SK-N-SH (cell line): ENCODE measurements around the gene CLSTN2. TPM values are rescaled to one million over a fixed set of nuclear protein-coding genes. Genes with fewer than 3 reads are reported as not detected.

Experiments
- CTCF ChIA-PET: fragments of 300-600, 350-600 bp; formaldehyde crosslinking; extraction: SDS; loops from one replicate; lab custom pipeline; 2021; lab: Yijun Ruan, JAX
- POLR2A ChIA-PET: fragments of 350-600 bp; sonication (Branson Sonifier 250); formaldehyde crosslinking; extraction: SDS; loops from one replicate; lab custom pipeline; 2020; ENCODE audit warnings: antibody characterized with exemption, inconsistent platforms; lab: Yijun Ruan, JAX
- DNase-seq: peaks from one replicate; pipeline ENCODE4 v3.0.0; 2012
- H2AFZ ChIP-seq: fragments of 200-600 bp; sonication (generic); 2 replicates; pipeline ENCODE4 v1.8.1; 2016; ENCODE audit warnings: antibody characterized with exemption, mild to moderate bottlenecking, low read depth
- H3F3A ChIP-seq: fragments of 200-600 bp; sonication (generic); replicated peaks from 2 replicates; pipeline ENCODE3; 2016; ENCODE audit warnings: antibody characterized with exemption, mild to moderate bottlenecking; ENCODE audit not compliant: insufficient read depth
- H3K27ac ChIP-seq, 2 experiments: fragments of 200-500 bp in 1 of 2; fragments of 200-600 bp in 1 of 2; sonication (Bioruptor generic) in 1 of 2; sonication (generic), shearing (Covaris generic) in 1 of 2; 2 replicates each; pipeline versions ENCODE4 v1.5.1 to v1.6.1; 2014 to 2016; ENCODE audit warnings: low read depth in 2 of 2, inconsistent platforms in 1 of 2, low read length in 1 of 2, mild to moderate bottlenecking in 1 of 2, mixed read lengths in 1 of 2
- H3K27me3 ChIP-seq: fragments of 200-600 bp; sonication (generic), shearing (Covaris generic); 2 replicates; pipeline ENCODE4 v1.6.1; 2016; ENCODE audit warnings: mixed run types; ENCODE audit not compliant: insufficient read depth
- H3K36me3 ChIP-seq, 2 experiments: fragments of 200-500 bp in 1 of 2; fragments of 200-600 bp in 1 of 2; sonication (Bioruptor generic) in 1 of 2; sonication (generic) in 1 of 2; replicated peaks in 1 of 2; 2 replicates each; pipeline versions ENCODE3 to v1.5.1; 2014 to 2016; ENCODE audit warnings: low read length in 1 of 2, mild to moderate bottlenecking in 1 of 2; ENCODE audit not compliant: insufficient read depth in 2 of 2, control insufficient read depth in 1 of 2
- H3K4me1 ChIP-seq, 2 experiments: fragments of 200-500 bp in 1 of 2; fragments of 200-600 bp in 1 of 2; sonication (Bioruptor generic) in 1 of 2; sonication (generic), shearing (Covaris generic) in 1 of 2; 2 replicates each; pipeline versions ENCODE4 v1.5.1 to v1.6.1; 2014 to 2016; ENCODE audit warnings: low read depth in 1 of 2, low read length in 1 of 2, mixed run types in 1 of 2; ENCODE audit not compliant: insufficient read depth in 2 of 2, control insufficient read depth in 1 of 2
- H3K4me2 ChIP-seq: fragments of 200-600 bp; sonication (generic), shearing (Covaris generic); 2 replicates; pipeline ENCODE4 v1.6.1; 2017; ENCODE audit warnings: mixed run types
- H3K4me3 ChIP-seq, 2 experiments: fragments of 200-500 bp in 1 of 2; fragments of 200-600 bp in 1 of 2; sonication (Bioruptor generic) in 1 of 2; sonication (generic), shearing (Covaris generic) in 1 of 2; 2 replicates each; pipeline versions ENCODE4 v1.5.1 to v1.8.1; 2014 to 2016; ENCODE audit warnings: low read depth in 2 of 2, inconsistent platforms in 1 of 2, low read length in 1 of 2, mild to moderate bottlenecking in 1 of 2, mixed read lengths in 1 of 2, moderate library complexity in 1 of 2
- H3K79me2 ChIP-seq: fragments of 200-600 bp; sonication (generic); 2 replicates; pipeline ENCODE4 v1.8.1; 2017; ENCODE audit warnings: mild to moderate bottlenecking; ENCODE audit not compliant: insufficient read depth
- H3K9ac ChIP-seq: fragments of 200-600 bp; sonication (generic); 2 replicates; pipeline ENCODE4 v1.6.1; 2017; ENCODE audit warnings: mixed run types
- H3K9me2 ChIP-seq: fragments of 200-600 bp; sonication (generic); 2 replicates; pipeline ENCODE4 v1.6.1; 2017; ENCODE audit warnings: mixed run types
- H3K9me3 ChIP-seq: fragments of 200-600 bp; sonication (generic); 2 replicates; pipeline ENCODE4 v1.6.1; 2017; ENCODE audit warnings: mixed run types, mild to moderate bottlenecking, moderate library complexity
- H4K20me1 ChIP-seq: fragments of 200-600 bp; sonication (generic); 2 replicates; pipeline ENCODE4 v1.6.1; 2017; ENCODE audit warnings: mild to moderate bottlenecking, mixed run types; ENCODE audit not compliant: insufficient read depth
- CHD2 ChIP-seq: fragments of 150-350 bp; IDR thresholded peaks from 2 replicates; pipeline ENCODE4 v1.6.1; 2018; ENCODE audit warnings: low read length; ENCODE audit not compliant: partially characterized antibody
- EP300 ChIP-seq, 2 experiments: IDR thresholded peaks; 2 replicates each; pipeline versions ENCODE4 v1.4.0 to v1.6.1; 2012; ENCODE audit warnings: borderline replicate concordance in 1 of 2, low read depth in 1 of 2, low read length in 1 of 2
- FOXJ3 ChIP-seq: sonication (generic); formaldehyde crosslinking; IDR thresholded peaks from 2 replicates; pipeline ENCODE4 v1.5.1; 2020; ENCODE audit warnings: mild to moderate bottlenecking, missing genetic modification reagents
- FOXM1 ChIP-seq: IDR thresholded peaks from 2 replicates; pipeline ENCODE4 v1.4.0; 2012; ENCODE audit warnings: low read depth, mild to moderate bottlenecking
- GATA2 ChIP-seq: sonication (generic); formaldehyde crosslinking; IDR thresholded peaks from 2 replicates; pipeline ENCODE4 v1.5.0; 2020; ENCODE audit warnings: mild to moderate bottlenecking, missing genetic modification reagents
- MAX ChIP-seq: IDR thresholded peaks from 2 replicates; pipeline ENCODE4 v1.4.0; 2012; ENCODE audit warnings: low read depth
- MEF2A ChIP-seq: IDR thresholded peaks from 2 replicates; pipeline ENCODE4 v1.4.0; 2012; ENCODE audit warnings: low read depth, borderline replicate concordance
- MXI1 ChIP-seq: IDR thresholded peaks from 2 replicates; pipeline ENCODE4 v1.6.1; 2012; ENCODE audit warnings: mild to moderate bottlenecking, low read depth, low read length, improper control_type of control experiment
- NFIC ChIP-seq: IDR thresholded peaks from 2 replicates; pipeline ENCODE4 v1.4.0; 2012; ENCODE audit warnings: borderline replicate concordance
- NRF1 ChIP-seq: IDR thresholded peaks from 2 replicates; pipeline ENCODE4 v1.6.1; 2012; ENCODE audit warnings: low read depth, mild to moderate bottlenecking, low read length
- REST ChIP-seq: IDR thresholded peaks from 2 replicates; pipeline ENCODE4 v1.6.1; 2012; ENCODE audit warnings: mild to moderate bottlenecking, low read depth, low read length, moderate library complexity
- RXRA ChIP-seq: IDR thresholded peaks from 2 replicates; pipeline ENCODE4 v1.4.0; 2012; ENCODE audit warnings: low read depth, mild to moderate bottlenecking, borderline replicate concordance
- SMC3 ChIP-seq: IDR thresholded peaks from 2 replicates; pipeline ENCODE4 v1.6.1; 2012; ENCODE audit warnings: low read depth, low read length, improper control_type of control experiment
- TEAD4 ChIP-seq: IDR thresholded peaks from 2 replicates; pipeline ENCODE4 v1.4.0; 2012; ENCODE audit warnings: mild to moderate bottlenecking, borderline replicate concordance; ENCODE audit not compliant: insufficient read depth
- USF1 ChIP-seq: IDR thresholded peaks from 2 replicates; pipeline ENCODE4 v1.4.0; 2012; ENCODE audit warnings: low read depth, borderline replicate concordance
- YY1 ChIP-seq: IDR thresholded peaks from 2 replicates; pipeline ENCODE4 v1.4.0; 2012; ENCODE audit warnings: low read depth, mild to moderate bottlenecking
- WGBS: methylation state at CpG from one replicate; pipeline ENCODE4 v1.1.6; 2017; ENCODE audit warnings: low lambda C conversion rate; 5-methylcytosine and 5-hydroxymethylcytosine counted together
- polyA plus RNA-seq, 3 experiments: library from polyadenylated mRNA; depleted of rRNA; stranded (reverse); fragments of >200 nt; gene quantifications; 2 replicates each; pipeline ENCODE4 v1.2.3, GENCODE V29; 2012
- TF ChIP-seq, protein P1 (sequence below): fragments of 150-350 bp; IDR thresholded peaks from 2 replicates; pipeline ENCODE4 v1.6.1; 2016; ENCODE audit warnings: mild to moderate bottlenecking, low read depth, low read length
- TF ChIP-seq, protein P2 (sequence below): fragments of 200-600 bp; sonication (generic); IDR thresholded peaks from 2 replicates; pipeline ENCODE4 v1.6.1; 2017; ENCODE audit warnings: antibody characterized with exemption, mild to moderate bottlenecking, moderate library complexity

CLSTN2 gene
- polyA plus RNA-seq (2012; rRNA removed) = 0.02 and 0.03 TPM in 2 replicates
- 0.01 and 0.03 TPM in 2 replicates for polyA plus RNA-seq (2012; cell fraction: cytosol; rRNA removed)
- polyA plus RNA-seq (2012; cell fraction: nucleus; rRNA removed) = 0.01 and 0.05 TPM in 2 replicates

GRCh38 chr3:139935016-139935865 is at the start of gene CLSTN2:
Gene CLSTN2, plus strand, starts transcription at chr3:139935185.
- H3K4me1 ChIP-seq = peaks cover 0 to 16% of the 10 kb centered on the region in 2 experiments; a peak in 2 of 4 replicates
- no peak within 1 kb of the TSS for H2AFZ ChIP-seq
- H3K36me3 ChIP-seq = no peaks in the 10 kb centered on the region
- no peak within 1 kb of the TSS for H3K9ac ChIP-seq
- peak within 1 kb of the TSS in 1 of 2 experiments; percentile 68; a peak in 2 of 4 replicates for H3K27ac ChIP-seq
- no peaks in the 10 kb centered on the region for H3K79me2 ChIP-seq
- H3K4me3 ChIP-seq = peak within 1 kb of the TSS; percentile 32 to 50; a peak in 3 of 4 replicates
- H3K9me2 ChIP-seq = no peaks in the 10 kb centered on the region
- 2% methylated on average over 23 of the region's 89 CpGs for WGBS
- CTCF ChIA-PET = interaction anchor here (0.7 to 7.5 kb wide), 52 partner anchors 14 to 933 kb away, joined by 3 to 81 read pairs (median 4); no protein-coding TSS in a partner anchor
- no peaks in the 10 kb centered on the region for H3F3A ChIP-seq
- POLR2A ChIA-PET = interaction anchor here (0.9 to 1.5 kb wide), 2 partner anchors 371 to 396 kb away, joined by 4 to 6 read pairs; partner anchors contain the start of gene RBP1
- peak; percentile 92 for DNase-seq
- H3K4me2 ChIP-seq = peak within 1 kb of the TSS; percentile 41; the same call in 1 of the 2 replicates
- no peaks in the 10 kb centered on the region for H4K20me1 ChIP-seq
- 0 out of 2 replicates have a peak, but pooled peaks cover 5% of the 10 kb centered on the region for H3K27me3 ChIP-seq
- no peaks in the 10 kb centered on the region for H3K9me3 ChIP-seq
- TF ChIP-seq TEAD4 (no peak), FOXJ3 (CRISPR knock-in tag) (no peak)
- TF ChIP-seq, protein P1, sequence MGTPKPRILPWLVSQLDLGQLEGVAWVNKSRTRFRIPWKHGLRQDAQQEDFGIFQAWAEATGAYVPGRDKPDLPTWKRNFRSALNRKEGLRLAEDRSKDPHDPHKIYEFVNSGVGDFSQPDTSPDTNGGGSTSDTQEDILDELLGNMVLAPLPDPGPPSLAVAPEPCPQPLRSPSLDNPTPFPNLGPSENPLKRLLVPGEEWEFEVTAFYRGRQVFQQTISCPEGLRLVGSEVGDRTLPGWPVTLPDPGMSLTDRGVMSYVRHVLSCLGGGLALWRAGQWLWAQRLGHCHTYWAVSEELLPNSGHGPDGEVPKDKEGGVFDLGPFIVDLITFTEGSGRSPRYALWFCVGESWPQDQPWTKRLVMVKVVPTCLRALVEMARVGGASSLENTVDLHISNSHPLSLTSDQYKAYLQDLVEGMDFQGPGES = no peak
- TF ChIP-seq, protein P2, sequence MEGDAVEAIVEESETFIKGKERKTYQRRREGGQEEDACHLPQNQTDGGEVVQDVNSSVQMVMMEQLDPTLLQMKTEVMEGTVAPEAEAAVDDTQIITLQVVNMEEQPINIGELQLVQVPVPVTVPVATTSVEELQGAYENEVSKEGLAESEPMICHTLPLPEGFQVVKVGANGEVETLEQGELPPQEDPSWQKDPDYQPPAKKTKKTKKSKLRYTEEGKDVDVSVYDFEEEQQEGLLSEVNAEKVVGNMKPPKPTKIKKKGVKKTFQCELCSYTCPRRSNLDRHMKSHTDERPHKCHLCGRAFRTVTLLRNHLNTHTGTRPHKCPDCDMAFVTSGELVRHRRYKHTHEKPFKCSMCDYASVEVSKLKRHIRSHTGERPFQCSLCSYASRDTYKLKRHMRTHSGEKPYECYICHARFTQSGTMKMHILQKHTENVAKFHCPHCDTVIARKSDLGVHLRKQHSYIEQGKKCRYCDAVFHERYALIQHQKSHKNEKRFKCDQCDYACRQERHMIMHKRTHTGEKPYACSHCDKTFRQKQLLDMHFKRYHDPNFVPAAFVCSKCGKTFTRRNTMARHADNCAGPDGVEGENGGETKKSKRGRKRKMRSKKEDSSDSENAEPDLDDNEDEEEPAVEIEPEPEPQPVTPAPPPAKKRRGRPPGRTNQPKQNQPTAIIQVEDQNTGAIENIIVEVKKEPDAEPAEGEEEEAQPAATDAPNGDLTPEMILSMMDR = no peak

DNA sequence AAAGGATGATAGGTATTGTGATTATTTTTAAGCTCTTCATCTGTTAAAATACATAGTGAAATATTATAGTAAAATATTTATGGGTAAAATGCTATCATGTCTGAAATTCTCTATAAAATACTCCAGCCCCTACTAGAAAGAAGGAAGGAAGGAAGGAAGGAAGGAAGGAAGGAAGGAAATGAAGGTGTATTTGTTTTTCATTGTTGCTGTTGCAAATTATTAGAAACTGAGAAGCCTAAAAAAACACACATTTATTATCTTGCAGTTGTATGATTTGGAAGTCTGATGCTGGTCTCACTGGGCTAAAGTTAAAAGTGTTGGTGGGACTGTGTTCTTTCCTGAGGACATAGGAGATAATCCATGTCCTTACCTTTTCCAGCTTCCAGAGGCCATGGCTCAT is 47.6 kb upstream of the CLSTN2 start:
- Histone ChIP-seq H3K79me2 (no peaks in the 10 kb centered on the region), H3K9me2 (no peaks in the 10 kb centered on the region), H3F3A (no peaks in the 10 kb centered on the region), H2AFZ (no peak overlapping the region), H3K27me3 (no peaks in the 10 kb centered on the region), H3K4me3 (no peak overlapping the region), H3K9ac (no peak overlapping the region), H3K36me3 (no peaks in the 10 kb centered on the region), H3K4me2 (no peak overlapping the region), H3K9me3 (no peaks in the 10 kb centered on the region), H3K4me1 (no peaks in the 10 kb centered on the region), H3K27ac (no peak overlapping the region), H4K20me1 (no peaks in the 10 kb centered on the region)
- CTCF ChIA-PET = no interaction called here
- DNase-seq = no peak
- POLR2A ChIA-PET = no interaction called here
- TF ChIP-seq YY1 = no peak
- no peak for TF ChIP-seq NFIC
- TF ChIP-seq RXRA = no peak
- TF ChIP-seq MXI1 = no peak
- TF ChIP-seq CHD2 = no peak
- TF ChIP-seq SMC3 = no peak
- no peak for TF ChIP-seq GATA2 (CRISPR knock-in tag)
- no peak for TF ChIP-seq FOXM1
- no peak for TF ChIP-seq FOXJ3 (CRISPR knock-in tag)
- no peak for TF ChIP-seq NRF1
- TF ChIP-seq MEF2A = no peak
- TF ChIP-seq EP300 (IDR thresholded peaks at IDR 0.05; ENCODE audit: borderline replicate concordance in 1 of 2, low read depth in 1 of 2, low read length in 1 of 2) = no peak
- no peak for TF ChIP-seq MAX
- TF ChIP-seq USF1 = no peak
- no peak for TF ChIP-seq REST
